PC-9 (cell line): Measurements from ENCODE around the gene SERINC5. TPM values are rescaled to one million over a fixed set of nuclear protein-coding genes. Genes with fewer than 3 reads are reported as not detected.
"Not testable (repeated sequence)": the region's sequence is repeated elsewhere in the genome, so short reads cannot be mapped to it uniquely, and the experiment has no call there.

Experiments
- BruUV-seq: library from RNA; stranded (reverse); fragments of 400-500 nt; replicated peaks from 2 replicates; lab custom pipeline; 2021; lab: Mats Ljungman, UMichigan
- CTCF ChIA-PET: fragments of 300-600 bp; sonication (Branson Sonifier 250); formaldehyde crosslinking; loops from one replicate; lab custom pipeline; 2022; ENCODE audit warnings: antibody characterized with exemption; lab: Charles Lee
- POLR2A ChIA-PET: fragments of 300-600 bp; sonication (Branson Sonifier 250); formaldehyde crosslinking; loops from one replicate; lab custom pipeline; 2022; ENCODE audit warnings: antibody characterized with exemption; ENCODE audit not compliant: unreplicated experiment; lab: Charles Lee
- DNase-seq, 2 experiments: peaks; one replicate each; pipeline versions ENCODE4 v3.0.0 to v3.0.0-alpha.2; 2015 to 2022; ENCODE audit warnings: mixed read lengths in 1 of 2
- H2AFZ ChIP-seq: fragments of 200-600 bp; sonication (generic); 2 replicates; pipeline ENCODE4 v1.8.1; 2017; ENCODE audit warnings: antibody characterized with exemption
- H3F3A ChIP-seq: fragments of 200-600 bp; sonication (generic); 2 replicates; pipeline ENCODE4 v1.8.1; 2017; ENCODE audit warnings: antibody characterized with exemption, mild to moderate bottlenecking, low read depth; ENCODE audit not compliant: insufficient read depth
- H3K27ac ChIP-seq: fragments of 200-600 bp; sonication (generic); 2 replicates; pipeline ENCODE4 v1.6.1; 2016; ENCODE audit warnings: mixed run types
- H3K27me3 ChIP-seq: fragments of 200-600 bp; sonication (generic); 2 replicates; pipeline ENCODE4 v1.6.1; 2016; ENCODE audit warnings: low read depth, mixed run types; ENCODE audit not compliant: insufficient read depth
- H3K36me3 ChIP-seq: fragments of 200-600 bp; sonication (generic); 2 replicates; pipeline ENCODE4 v1.6.1; 2016; ENCODE audit warnings: low read depth, mixed run types
- H3K4me1 ChIP-seq: fragments of 200-600 bp; sonication (generic); replicated peaks from 2 replicates; pipeline ENCODE4 v1.6.1; 2016; ENCODE audit warnings: mixed run types; ENCODE audit not compliant: insufficient read depth
- H3K4me2 ChIP-seq: fragments of 200-600 bp; sonication (generic); 2 replicates; pipeline ENCODE4 v1.6.1; 2017; ENCODE audit warnings: mixed run types
- H3K4me3 ChIP-seq: fragments of 200-600 bp; sonication (generic); 2 replicates; pipeline ENCODE4 v1.6.1; 2016; ENCODE audit warnings: mixed run types
- H3K79me2 ChIP-seq: fragments of 200-600 bp; sonication (generic); 2 replicates; pipeline ENCODE4 v1.6.1; 2017; ENCODE audit warnings: low read depth, mixed run types
- H3K9me2 ChIP-seq: fragments of 200-600 bp; sonication (generic); 2 replicates; pipeline ENCODE4 v1.8.1; 2017; ENCODE audit warnings: mild to moderate bottlenecking; ENCODE audit not compliant: insufficient read depth
- H3K9me3 ChIP-seq: fragments of 200-600 bp; sonication (generic); 2 replicates; pipeline ENCODE4 v1.8.1; 2016; ENCODE audit warnings: low read depth; ENCODE audit not compliant: insufficient read depth
- H4K20me1 ChIP-seq: fragments of 200-600 bp; sonication (generic); 2 replicates; pipeline ENCODE4 v1.8.1; 2017; ENCODE audit not compliant: insufficient read depth
- EZH2 ChIP-seq: fragments of 200-600 bp; sonication (generic); IDR thresholded peaks from 2 replicates; pipeline ENCODE4 v1.8.0; 2017; ENCODE audit warnings: antibody characterized with exemption, low read depth
- intact Hi-C: fragments of 100-400 bp; cut with micrococcal nuclease; formaldehyde crosslinking; loops from one replicate; pipeline ENCODE4 v1.10.0; 2022; ENCODE audit not compliant: unreplicated experiment
- total RNA-seq: library from RNA; stranded (reverse); gene quantifications from 2 replicates; pipeline ENCODE4 v1.2.3, GENCODE V29; 2021
- TF ChIP-seq, protein P1 (sequence below): fragments of 200-600 bp; sonication (generic); conservative IDR thresholded peaks from 2 replicates; pipeline ENCODE4 v1.6.1; 2017; ENCODE audit warnings: mixed run types, antibody characterized with exemption, mild to moderate bottlenecking, moderate library complexity

SERINC5 gene
- total RNA-seq, 1 experiment from 2014 or later, result 68.8 TPM

DNA sequence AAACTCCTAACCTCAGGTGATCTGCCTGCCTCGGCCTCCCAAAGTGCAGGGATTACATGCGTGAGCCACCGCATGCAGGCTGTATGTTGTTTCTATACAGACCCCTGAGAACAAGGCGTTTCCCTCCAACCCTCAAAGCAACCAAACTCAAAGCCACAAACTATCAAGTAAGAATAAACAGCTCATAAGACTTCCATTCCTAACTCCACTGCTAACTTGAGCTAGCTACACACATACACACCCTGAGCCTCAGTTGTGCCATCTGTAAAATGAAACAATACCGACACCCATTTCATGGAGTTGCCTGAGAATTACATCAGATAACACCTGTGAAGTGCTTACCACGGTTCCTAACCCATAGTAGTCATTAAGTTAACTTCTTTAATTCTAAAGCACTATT lies 70.8 kb downstream of the SERINC5 start:
- no TSS peak for BruUV-seq

DNA sequence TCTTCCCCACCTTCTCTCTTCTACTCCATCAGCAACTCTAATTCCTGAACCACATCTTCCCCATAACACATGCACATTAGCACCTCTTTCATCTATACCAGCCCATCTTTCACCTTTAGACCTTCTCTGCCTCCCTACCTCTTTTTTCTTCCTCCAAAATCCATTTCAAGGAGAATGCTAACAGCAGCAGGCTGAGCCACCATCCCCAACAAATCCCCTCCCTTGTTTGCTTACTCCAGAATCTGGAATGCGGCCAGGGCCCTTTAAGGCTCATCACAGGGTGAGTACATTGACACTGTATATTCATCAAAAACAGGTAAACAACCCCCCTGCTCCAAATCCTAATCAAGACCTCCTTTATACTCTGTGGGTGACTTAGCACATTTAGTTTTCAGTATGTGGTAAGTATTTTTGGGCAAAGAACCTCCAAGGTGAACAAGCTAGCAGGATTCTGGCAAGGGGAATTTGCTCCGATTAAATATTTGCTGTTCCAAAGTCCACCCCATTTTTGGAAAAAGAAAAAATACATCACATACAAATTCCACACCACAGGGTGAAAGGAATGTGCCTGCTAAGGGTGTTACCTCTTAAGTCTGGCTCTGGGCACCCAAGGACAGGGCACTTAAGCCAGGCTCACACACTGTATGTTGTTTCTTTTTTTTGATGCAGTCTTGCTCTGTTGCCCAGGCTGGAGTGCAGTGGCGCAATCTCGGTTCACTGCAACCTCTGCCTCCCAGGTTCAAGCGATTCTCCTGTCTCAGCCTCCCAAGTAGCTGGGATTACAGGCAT lies 71.4 kb downstream of the SERINC5 start:
- Histone ChIP-seq H3K9me3 (no peaks in the 10 kb centered on the region), H3K36me3 (no peaks in the 10 kb centered on the region), H4K20me1 (no peaks in the 10 kb centered on the region), H3F3A (peaks cover 83% of the 10 kb centered on the region), H3K27ac (peak overlapping the region; percentile 99), H2AFZ (no peak overlapping the region), H3K4me3 (peak overlapping the region; percentile 34; the same call in 1 of the 2 replicates), H3K79me2 (peaks cover 70% of the 10 kb centered on the region), H3K9me2 (no peaks in the 10 kb centered on the region), H3K4me2 (peak overlapping the region; percentile 68), H3K4me1 (peaks cover 99% of the 10 kb centered on the region), H3K27me3 (no peaks in the 10 kb centered on the region)
- TF ChIP-seq, protein P1, sequence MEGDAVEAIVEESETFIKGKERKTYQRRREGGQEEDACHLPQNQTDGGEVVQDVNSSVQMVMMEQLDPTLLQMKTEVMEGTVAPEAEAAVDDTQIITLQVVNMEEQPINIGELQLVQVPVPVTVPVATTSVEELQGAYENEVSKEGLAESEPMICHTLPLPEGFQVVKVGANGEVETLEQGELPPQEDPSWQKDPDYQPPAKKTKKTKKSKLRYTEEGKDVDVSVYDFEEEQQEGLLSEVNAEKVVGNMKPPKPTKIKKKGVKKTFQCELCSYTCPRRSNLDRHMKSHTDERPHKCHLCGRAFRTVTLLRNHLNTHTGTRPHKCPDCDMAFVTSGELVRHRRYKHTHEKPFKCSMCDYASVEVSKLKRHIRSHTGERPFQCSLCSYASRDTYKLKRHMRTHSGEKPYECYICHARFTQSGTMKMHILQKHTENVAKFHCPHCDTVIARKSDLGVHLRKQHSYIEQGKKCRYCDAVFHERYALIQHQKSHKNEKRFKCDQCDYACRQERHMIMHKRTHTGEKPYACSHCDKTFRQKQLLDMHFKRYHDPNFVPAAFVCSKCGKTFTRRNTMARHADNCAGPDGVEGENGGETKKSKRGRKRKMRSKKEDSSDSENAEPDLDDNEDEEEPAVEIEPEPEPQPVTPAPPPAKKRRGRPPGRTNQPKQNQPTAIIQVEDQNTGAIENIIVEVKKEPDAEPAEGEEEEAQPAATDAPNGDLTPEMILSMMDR, result no peak
- no peak for TF ChIP-seq EZH2
- intact Hi-C loops, result loop anchor here (1.0 kb wide), 1 partner anchor 73 kb away; no protein-coding TSS in a partner anchor
- no TSS peak for BruUV-seq
- peak; percentile 70 to 83 for DNase-seq
- POLR2A ChIA-PET, result interaction anchor here (0.6 to 1.7 kb wide), 4 partner anchors 25 to 73 kb away, joined by 3 to 12 read pairs (median 5); partner anchors contain the start of gene SERINC5
- CTCF ChIA-PET, result interaction anchor here (0.6 kb wide), 1 partner anchor 66 kb away, joined by 3 read pairs; no protein-coding TSS in a partner anchor

More for the DNA sequence above, 70.8 kb downstream of the SERINC5 start:
- H3K36me3 ChIP-seq, result no peaks in the 10 kb centered on the region
- DNase-seq, result no peak
- H4K20me1 ChIP-seq, result no peaks in the 10 kb centered on the region
- H3K9me2 ChIP-seq, result no peaks in the 10 kb centered on the region
- H3K4me2 ChIP-seq, result peak overlapping the region; percentile 68
- no peaks in the 10 kb centered on the region for H3K27me3 ChIP-seq
- CTCF ChIA-PET, result interaction anchor here (0.5 to 0.6 kb wide), 2 partner anchors 20 to 65 kb away, joined by 3 read pairs; no protein-coding TSS in a partner anchor
- peak overlapping the region; percentile 99 for H3K27ac ChIP-seq
- H3K4me3 ChIP-seq, result peak overlapping the region; percentile 34; the same call in 1 of the 2 replicates
- POLR2A ChIA-PET, result interaction anchor here (0.6 to 1.7 kb wide), 3 partner anchors 24 to 71 kb away, joined by 4 to 12 read pairs (median 6); partner anchors contain the start of gene SERINC5
- intact Hi-C loops, result no loop called here
- H3K9me3 ChIP-seq, result no peaks in the 10 kb centered on the region
- H2AFZ ChIP-seq, result no peak overlapping the region
- peaks cover 83% of the 10 kb centered on the region for H3F3A ChIP-seq
- peaks cover 70% of the 10 kb centered on the region for H3K79me2 ChIP-seq
- TF ChIP-seq EZH2, result no peak
- TF ChIP-seq, protein P1, result no peak
- peaks cover 93% of the 10 kb centered on the region for H3K4me1 ChIP-seq

DNA sequence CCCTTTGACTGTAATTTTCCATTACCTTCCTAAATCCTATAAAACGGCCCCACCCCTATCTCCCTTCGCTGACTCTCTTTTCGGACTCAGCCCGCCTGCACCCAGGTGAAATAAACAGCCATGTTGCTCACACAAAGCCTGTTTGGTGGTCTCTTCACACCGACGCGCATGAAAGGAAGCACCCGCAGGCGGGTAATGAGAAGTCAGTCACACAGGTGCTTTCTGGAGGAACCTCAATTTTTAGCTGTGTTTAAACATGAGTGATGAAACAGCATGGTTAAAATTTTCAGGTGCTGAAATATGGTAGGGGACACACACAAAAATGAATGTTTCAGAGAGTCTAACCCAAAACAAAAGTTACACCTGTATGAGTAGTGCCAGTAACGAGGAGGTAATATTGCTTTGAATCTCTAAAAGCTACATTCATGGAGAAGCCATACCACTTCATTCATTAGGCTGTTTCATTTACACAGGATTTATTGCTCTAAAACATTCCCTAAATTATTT lies 72.1 kb downstream of the SERINC5 start:
- H4K20me1 ChIP-seq, H3K36me3 ChIP-seq, DNase-seq, H3K9me3 ChIP-seq, H2AFZ ChIP-seq, H3K9me2 ChIP-seq, CTCF ChIA-PET, H3K27me3 ChIP-seq: not testable (repeated sequence)
- Histone ChIP-seq H3K4me3 (peak overlapping the region; percentile 34; the same call in 1 of the 2 replicates), H3K4me2 (peak overlapping the region; percentile 68), H3K4me1 (peaks cover 98% of the 10 kb centered on the region), H3K27ac (peak overlapping the region; percentile 99), H3K79me2 (peaks cover 70% of the 10 kb centered on the region), H3F3A (peaks cover 76% of the 10 kb centered on the region)
- TSS peak; percentile 74 for BruUV-seq
- intact Hi-C loops, result loop anchor here (1.0 kb wide), 1 partner anchor 74 kb away; no protein-coding TSS in a partner anchor
- POLR2A ChIA-PET, result interaction anchor here (1.7 kb wide), 1 partner anchor 72 kb away, joined by 6 read pairs; the partner anchor contains the start of gene SERINC5
